Fibroblast of upper back skin (primary cell): ENCODE data around the gene FAM168A.
A peak's percentile ranks its signal among the peaks of the same experiment; 100 is the strongest.

Experiments used
- DNase-seq: peaks from one replicate; pipeline ENCODE4 v3.0.0-alpha.2; 2013

Gene FAM168A, protein sequence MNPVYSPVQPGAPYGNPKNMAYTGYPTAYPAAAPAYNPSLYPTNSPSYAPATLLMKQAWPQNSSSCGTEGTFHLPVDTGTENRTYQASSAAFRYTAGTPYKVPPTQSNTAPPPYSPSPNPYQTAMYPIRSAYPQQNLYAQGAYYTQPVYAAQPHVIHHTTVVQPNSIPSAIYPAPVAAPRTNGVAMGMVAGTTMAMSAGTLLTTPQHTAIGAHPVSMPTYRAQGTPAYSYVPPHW

DNA sequence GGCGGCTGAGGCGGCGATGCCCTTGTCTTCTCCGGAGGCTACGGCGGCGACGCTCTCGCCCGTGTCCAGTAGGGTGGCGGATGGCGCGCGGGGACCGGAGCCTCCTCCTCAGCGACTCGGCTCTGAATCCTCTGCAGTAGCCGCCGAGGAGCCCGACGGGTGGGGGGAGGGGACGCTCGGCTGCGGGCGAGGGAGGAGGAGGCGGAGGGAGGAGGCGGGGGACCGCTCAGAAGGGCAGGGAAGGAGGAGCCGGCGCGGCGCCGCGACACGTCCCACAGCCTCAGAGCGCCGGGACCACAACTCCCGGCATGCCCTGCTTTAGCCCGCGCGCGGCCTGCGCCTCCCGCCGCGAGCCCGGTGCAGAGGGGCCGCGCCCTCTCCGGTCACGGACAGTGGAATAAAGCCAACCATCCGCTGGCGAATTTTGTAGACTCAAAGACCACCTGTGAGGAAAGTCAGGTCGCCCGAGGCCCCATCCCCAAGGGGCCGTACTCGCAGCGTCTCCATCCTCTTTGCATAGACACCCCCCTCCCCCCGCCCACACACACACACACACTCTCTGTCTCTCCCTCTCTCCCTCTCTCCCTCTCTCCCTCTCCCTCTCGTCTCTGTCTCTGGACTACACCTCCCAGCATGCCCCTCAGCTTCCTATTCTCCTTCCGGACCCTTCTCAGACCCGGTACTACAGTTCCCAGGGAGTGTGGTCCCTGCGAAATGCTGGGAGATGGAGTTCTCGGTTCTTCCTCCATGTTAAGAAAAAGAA is at the start of gene FAM168A:
FAM168A (minus strand) TSS at position 157 of the 763 bp plus-strand sequence. CDS start 129,638 bp downstream, outside the sequence.
- DNase-seq: peak; percentile 98

DNA sequence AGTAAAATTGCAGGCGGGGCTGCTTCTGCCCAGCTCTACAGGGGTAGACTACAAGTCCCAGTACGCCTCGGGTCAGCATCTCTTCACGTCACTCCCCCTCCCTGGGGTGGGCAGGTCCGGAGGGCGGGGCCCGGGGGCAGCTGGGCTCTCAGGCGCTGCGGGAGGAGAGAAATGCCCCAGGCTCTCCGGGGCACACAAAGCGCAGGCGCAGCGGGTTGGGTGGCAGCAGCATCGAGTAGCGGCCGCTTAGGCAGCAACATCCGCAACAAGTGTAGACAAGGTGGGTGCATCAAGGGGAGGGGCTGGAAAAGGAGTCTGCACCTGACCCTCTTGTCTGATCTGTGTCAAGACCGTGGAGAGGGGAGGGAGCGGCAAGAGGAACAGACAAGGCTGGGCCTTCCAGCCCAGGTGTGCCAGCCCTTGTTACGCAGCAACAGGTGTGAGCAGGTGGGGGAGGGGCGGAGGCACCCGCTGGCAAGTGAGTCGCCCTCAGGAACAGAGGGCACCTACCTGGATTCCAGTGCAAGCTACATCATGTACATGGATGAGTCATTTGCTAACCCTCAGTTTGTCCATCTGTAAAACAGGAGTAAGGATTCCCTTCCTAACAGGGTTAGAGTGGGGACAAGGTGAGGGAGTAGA is 49.7 kb upstream of the FAM168A start:
- DNase-seq: peak; percentile 67

DNA sequence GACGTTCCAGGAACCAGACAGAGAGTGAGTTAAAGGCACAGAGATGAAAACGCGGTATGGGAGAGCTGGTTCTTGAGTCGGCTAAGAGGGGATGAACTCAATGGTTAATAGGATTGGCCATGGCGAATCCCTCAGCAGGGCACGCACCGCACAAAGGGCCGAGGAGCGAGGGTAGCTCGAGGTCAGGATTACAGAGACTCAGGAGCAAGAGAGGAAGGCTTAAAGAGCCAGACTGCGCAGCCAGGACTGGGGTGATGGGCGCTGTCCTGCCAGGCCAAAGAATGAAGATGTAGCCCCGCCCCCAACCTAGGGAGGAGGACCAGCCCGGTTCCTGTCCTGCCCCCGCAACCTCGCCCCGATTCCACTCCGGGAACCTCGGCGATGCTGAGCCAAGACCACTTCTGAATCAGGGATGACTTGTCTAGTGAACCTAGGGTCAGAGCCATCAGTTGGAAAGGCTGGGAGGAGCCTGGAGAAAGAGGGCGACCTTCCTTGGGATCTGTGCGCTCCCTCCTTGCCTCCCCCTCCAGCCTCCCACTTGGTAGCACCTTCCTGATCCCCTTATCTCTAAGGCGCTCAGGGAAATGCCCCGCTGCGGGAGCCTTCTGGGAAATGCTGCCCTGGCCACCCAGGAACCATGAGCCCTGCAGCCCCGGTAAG is 48.2 kb upstream of the FAM168A start, which contains the start of gene PLEKHB1:
PLEKHB1 (plus strand) TSS at position 610 of the 660 bp plus-strand sequence; CDS start at position 638, 28 bp downstream.
- DNase-seq: no peak

DNA sequence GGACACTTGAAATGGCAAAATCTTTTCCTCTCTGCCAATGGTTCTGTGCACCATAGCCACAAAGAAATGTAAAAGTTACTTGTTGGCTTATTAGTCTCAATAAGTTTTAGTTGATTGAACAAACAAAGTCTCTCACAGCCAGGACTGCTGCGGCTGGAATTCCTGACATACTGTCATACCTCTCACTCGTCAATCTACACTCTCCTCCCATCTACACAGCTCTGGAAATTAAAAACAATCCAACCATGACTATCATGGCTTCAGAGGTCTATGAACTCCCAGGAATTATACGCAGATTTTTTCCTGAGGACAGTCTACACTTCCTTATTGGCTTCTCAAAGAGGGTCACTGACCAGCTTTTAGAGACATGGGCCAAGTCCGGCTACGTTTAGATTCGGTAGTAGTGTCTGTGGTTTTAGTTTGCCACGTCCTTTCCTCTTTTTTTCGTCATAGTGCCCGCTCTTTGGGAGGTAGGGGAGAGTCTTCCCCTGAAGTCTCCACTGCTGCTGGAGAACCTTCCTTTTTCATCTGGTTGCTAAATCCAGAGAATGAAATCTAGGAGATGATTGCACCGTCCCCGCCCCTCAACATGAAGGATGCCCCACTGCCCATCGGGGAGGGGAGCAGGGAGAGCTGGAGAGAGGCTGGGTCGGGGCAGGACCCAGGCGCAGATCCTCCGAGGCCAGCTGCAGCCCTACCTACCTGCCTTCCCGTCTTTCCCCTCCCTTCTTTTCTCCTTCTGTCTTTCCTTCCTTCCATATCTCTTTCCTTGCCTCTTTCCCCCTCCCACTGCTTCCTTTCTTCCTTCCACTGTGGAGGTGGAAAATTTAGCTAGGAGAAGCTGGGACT is 47.4 kb upstream of the FAM168A start:
- DNase-seq: peak; percentile 18

GRCh38 chr11:73641668-73642067 is 43.8 kb upstream of the FAM168A start:
- no peak for DNase-seq

DNA sequence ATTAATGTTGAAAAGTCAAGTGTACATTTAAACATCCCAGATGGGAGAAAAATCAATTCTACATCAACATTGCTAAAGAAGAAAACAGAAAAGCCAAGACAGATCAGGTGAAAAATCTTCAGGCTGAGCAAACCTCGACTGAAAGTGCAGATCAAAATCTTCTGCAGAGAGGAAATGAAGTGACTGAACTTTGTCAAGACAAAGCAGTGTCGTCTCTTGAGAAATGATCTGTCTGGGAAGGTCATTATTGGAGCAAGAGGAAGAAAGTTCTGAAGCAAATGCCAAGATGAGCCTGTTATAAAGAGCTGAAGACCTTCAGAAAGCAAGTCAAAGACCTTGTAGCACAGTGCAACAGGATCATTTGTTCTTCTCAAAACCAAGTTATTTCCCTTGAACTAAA is 42.7 kb upstream of the FAM168A start:
- no peak for DNase-seq

DNA sequence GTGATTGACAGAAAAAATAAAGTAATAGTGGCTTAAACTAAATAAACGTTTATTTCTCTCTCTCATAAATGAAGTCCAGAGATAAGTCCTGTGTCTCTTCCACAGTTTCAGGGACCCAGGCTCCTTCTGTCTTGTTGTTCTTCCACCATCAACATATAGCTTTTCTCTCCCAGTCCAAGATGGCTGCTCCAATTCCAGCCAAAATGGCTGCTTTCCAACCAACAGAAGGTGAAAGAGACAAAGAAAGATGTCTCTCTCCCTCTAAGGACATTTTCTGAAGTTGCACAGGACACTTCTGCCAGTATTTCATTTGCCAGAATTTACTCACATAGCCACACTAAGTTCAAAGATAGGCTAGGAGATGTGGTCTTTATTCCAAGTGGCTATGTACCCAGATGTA is 39.1 kb upstream of the FAM168A start:
- no peak for DNase-seq

GRCh38 chr11:73636249-73636648 is 38.3 kb upstream of the FAM168A start:
- DNase-seq: no peak

GRCh38 chr11:73635721-73636120 is 37.8 kb upstream of the FAM168A start:
- DNase-seq: no peak

DNA sequence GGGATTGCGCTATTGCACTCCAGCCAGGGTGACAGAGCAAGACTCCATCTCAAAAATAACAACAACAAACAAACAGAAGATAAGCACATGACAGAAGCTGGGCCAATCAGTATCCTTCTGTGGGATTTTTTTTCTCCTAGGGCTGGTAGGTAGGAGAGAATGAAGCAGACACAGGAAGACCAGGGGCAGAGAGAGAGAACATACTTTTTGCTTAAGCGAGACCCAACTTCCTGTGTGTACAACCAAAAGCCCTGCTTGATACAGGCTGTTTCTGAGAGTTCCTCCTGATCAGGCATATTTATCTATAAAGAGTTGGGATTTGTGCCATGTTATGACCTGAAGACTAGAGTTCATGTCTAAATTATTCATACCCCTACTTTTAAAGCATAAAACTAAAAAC is 36.1 kb upstream of the FAM168A start:
- no peak for DNase-seq

DNA sequence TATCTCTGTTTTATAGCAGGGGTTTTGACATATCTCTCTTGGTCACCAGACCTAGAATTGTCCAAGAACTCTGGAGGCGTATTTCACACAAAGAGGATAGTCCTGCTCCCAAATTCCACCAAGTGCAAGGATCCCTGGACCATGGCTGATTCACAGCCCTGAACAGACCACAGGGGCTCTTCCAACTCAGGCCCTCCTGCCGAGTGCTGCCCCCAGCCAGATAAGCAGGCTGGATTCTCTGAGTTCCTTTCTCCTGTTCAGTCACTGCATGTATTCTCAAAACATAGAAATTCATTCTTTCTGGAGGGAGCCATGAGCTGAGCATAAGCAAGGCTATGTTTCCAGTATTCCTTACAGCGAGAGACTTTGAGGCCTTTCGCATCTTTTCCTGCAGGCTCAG is 35.1 kb upstream of the FAM168A start:
- DNase-seq: no peak

- DNase-seq: no peak
These were observed 32.0 kb upstream of the FAM168A start for GRCh38 chr11:73629907-73630306.

DNA sequence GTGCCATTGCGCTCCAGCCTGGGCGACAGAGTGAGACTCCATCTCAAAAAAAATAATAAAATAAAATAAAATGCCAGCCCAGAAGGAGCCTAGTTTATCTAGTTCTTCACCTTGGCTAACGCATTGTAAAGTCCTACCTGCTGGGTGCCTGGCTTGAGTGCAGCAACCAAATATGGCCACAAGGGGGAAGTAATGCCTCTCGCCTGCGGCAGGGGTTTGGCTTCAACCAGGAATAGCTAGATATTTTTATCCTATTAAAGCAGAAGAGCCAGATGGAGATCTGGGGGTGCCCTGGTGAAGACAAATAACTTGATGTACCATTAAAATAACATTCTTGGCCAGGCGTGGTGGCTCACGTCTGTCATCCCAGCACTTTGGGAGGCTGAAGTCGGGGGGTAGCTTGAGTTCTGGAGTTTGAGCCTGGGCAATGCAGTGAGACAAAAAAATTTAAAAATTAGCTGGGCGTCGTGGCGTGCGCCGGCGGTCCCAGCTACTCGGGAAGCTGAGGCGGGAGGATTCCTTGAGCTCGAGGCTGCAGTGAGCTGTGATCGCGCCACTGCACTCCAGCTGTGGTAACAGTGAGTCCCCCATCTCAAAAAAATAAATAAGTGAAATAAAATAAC is 27.9 kb upstream of the FAM168A start:
- DNase-seq: peak; percentile 63

- peak; percentile 5 for DNase-seq
These were observed 25.8 kb upstream of the FAM168A start for GRCh38 chr11:73623686-73624085.

- DNase-seq: no peak
These were observed 25.1 kb upstream of the FAM168A start for GRCh38 chr11:73622926-73623593.

- DNase-seq: no peak
These were observed 16.7 kb upstream of the FAM168A start for GRCh38 chr11:73614591-73614990.

DNA sequence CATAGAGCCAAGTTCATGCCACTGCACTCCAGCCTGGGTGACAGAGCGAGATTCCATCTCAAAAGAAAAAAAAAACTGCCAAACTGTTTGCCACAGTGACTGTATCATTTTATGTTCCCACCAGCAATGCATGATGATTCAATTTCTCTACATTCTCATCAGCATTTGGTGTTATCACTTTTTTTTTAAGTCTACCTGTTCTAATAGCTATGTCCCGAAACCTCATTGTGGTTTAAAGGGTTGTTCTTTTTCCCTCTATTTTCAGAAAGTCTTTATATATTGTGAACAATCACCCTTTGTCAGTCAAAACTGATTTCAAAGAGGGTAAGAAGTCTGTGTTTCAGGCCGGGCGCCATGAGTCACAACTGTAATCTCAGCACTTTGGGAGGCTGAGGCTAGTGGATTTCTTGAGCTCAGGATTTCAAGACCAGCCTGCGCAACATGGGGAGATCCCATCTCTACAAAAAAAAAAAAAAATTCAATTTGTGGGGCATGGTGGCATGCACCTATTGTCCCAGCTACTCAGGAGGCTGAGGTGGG is 14.8 kb upstream of the FAM168A start:
- no peak for DNase-seq

DNA sequence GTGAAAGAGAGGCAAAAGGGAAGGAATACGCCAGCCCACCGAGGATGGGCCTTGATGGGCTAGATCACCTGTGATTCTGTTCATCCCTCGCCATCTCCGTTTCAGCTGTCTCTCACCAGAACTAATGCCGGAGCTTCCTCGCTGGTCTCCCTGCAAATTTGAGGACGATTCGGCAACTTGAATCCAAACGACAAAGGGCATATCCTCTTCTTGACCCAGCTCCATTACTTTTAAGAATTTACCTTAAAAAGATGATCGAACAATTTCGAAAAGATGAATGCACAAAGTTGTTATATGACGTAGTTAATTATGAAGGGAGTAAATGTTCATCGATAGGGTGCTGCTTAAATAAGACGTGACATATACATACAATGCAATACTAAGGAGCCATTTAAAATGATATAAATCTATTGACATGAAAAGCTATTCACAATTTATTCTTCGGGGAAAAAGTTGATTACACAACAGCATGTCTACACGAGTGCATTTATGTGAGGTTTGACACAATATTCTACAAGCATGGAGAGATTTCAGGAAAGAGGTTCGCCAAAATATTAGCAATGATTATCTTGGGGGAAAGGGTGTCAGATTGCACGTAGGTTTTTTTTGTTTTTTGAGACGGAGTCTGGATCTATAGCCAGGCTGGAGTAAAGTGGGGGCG is 937 bp upstream of the FAM168A start:
- no peak for DNase-seq

DNA sequence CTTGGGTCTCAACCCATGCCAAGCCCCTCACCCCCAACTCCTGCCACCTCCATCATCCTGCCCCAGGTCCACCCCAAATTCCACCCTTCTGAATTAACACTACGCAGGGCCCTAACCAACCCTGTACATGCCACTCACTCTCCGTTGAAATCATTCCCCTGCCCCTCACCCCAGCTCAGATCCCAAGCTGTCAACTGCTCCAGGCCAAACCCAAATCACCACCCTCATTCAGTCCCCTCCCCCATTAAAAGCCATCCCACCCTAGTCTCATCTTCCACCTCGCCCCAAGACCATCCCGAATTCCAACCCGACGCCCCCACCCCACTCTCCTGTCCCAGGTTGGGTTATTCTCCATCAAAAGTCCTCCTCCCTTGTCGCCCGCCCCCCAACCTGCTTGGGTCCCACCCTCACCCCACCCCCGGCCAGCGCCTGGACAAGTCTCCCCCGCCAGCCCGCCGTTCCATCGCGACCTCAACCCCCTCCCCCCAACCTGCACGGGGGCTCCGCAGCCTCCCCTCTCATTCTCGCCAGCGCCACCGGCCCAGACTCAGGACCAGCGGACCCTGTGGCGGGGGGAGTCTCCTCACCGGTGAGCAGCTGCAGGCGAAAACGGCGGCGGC is 466 bp downstream of the FAM168A start:
- DNase-seq: no peak

- no peak for DNase-seq
These were observed 1.4 kb downstream of the FAM168A start for GRCh38 chr11:73596547-73596946.
